HL-60 (cell line): Measurements from ENCODE around the gene MAPK9.

Source experiments
- GABPA ChIP-seq: IDR thresholded peaks from 2 replicates; pipeline ENCODE4 v1.6.1; 2012; ENCODE audit warnings: low read depth
- POLR2AphosphoS5 ChIP-seq: IDR thresholded peaks from 2 replicates; pipeline ENCODE4 v1.6.1; 2012; ENCODE audit warnings: low read depth
- TF ChIP-seq, protein P1 (sequence below): IDR thresholded peaks from one replicate; pipeline ENCODE4 v1.5.1; 2011; ENCODE audit warnings: low read length, control low read depth, inconsistent platforms; ENCODE audit not compliant: insufficient read depth
- TF ChIP-seq, protein P2 (sequence below): IDR thresholded peaks from 2 replicates; pipeline ENCODE4 v1.6.1; 2012; ENCODE audit warnings: low read depth; ENCODE audit not compliant: insufficient replicate concordance

DNA sequence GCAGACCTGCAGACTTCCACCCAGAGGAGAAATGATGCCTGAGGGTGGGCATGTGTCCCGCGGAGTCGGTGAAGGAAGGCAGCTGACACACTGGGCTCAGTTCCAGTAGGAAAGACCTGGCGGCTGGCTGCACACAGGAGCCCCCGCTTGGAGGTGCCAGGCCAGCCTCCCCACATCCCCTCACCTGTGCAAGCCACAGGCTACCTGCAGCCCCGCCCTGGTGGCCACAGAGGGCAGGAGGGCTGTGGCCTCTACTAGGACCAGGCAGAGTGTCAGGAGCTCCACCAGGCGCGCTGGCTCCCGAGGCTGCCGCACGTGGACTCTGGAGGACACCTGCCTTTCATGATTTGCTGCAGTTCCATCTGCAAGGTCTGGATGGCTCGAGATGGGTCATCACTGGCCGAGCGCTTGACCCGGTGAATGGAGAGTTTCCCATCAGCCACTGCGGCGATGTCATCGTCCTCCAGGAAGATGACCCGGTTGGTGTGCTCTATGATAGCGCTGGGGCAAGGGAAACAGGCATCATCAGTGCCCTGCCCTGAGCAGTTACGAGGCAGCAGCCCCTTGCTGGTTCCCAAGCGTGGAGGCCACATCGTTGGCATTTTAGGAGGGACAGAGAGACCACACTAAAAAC lies 26.7 kb upstream of the MAPK9 start:
- TF ChIP-seq, protein P1, sequence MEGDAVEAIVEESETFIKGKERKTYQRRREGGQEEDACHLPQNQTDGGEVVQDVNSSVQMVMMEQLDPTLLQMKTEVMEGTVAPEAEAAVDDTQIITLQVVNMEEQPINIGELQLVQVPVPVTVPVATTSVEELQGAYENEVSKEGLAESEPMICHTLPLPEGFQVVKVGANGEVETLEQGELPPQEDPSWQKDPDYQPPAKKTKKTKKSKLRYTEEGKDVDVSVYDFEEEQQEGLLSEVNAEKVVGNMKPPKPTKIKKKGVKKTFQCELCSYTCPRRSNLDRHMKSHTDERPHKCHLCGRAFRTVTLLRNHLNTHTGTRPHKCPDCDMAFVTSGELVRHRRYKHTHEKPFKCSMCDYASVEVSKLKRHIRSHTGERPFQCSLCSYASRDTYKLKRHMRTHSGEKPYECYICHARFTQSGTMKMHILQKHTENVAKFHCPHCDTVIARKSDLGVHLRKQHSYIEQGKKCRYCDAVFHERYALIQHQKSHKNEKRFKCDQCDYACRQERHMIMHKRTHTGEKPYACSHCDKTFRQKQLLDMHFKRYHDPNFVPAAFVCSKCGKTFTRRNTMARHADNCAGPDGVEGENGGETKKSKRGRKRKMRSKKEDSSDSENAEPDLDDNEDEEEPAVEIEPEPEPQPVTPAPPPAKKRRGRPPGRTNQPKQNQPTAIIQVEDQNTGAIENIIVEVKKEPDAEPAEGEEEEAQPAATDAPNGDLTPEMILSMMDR = no peak
- no peak for TF ChIP-seq GABPA
- TF ChIP-seq, protein P2, sequence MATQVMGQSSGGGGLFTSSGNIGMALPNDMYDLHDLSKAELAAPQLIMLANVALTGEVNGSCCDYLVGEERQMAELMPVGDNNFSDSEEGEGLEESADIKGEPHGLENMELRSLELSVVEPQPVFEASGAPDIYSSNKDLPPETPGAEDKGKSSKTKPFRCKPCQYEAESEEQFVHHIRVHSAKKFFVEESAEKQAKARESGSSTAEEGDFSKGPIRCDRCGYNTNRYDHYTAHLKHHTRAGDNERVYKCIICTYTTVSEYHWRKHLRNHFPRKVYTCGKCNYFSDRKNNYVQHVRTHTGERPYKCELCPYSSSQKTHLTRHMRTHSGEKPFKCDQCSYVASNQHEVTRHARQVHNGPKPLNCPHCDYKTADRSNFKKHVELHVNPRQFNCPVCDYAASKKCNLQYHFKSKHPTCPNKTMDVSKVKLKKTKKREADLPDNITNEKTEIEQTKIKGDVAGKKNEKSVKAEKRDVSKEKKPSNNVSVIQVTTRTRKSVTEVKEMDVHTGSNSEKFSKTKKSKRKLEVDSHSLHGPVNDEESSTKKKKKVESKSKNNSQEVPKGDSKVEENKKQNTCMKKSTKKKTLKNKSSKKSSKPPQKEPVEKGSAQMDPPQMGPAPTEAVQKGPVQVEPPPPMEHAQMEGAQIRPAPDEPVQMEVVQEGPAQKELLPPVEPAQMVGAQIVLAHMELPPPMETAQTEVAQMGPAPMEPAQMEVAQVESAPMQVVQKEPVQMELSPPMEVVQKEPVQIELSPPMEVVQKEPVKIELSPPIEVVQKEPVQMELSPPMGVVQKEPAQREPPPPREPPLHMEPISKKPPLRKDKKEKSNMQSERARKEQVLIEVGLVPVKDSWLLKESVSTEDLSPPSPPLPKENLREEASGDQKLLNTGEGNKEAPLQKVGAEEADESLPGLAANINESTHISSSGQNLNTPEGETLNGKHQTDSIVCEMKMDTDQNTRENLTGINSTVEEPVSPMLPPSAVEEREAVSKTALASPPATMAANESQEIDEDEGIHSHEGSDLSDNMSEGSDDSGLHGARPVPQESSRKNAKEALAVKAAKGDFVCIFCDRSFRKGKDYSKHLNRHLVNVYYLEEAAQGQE = no peak
- TF ChIP-seq POLR2AphosphoS5 = no peak
